ENCODE measurements around the gene SAE1. TPM values are rescaled to one million over a fixed set of nuclear protein-coding genes. Genes with fewer than 3 reads are reported as not detected.

Gene SAE1
- total RNA-seq, 4 donors from 2014 or later: 37.9 to 66.9 (median 50.8) TPM

GRCh38 chr19:47179653-47180310 is 49.1 kb downstream of the SAE1 start:
- WGBS, 2 donors: 87% methylated on average over 4 of the region's 4 CpGs
- H3K27me3 ChIP-seq: no peaks in the 10 kb centered on the region
- peaks cover 0 to 27% (median 19%) of the 10 kb centered on the region in 4 donors for H3K4me1 ChIP-seq
- H3K4me3 ChIP-seq: no peak overlapping the region
- TF ChIP-seq CTCF (IDR thresholded peaks at IDR 0.05) (no peak), EP300 (IDR thresholded peaks at IDR 0.05) (no peak), POLR2A (IDR thresholded peaks at IDR 0.05) (no peak)
- no peaks in the 10 kb centered on the region for H3K9me3 ChIP-seq
- H3K27ac ChIP-seq: no peak overlapping the region
- H3K36me3 ChIP-seq: peaks cover 0 to 24% (median 0%) of the 10 kb centered on the region in 3 donors
- no peak for DNase-seq (ENCODE audit: low spot score in 2 of 2)

GRCh38 chr19:47183601-47184000 is 53.0 kb downstream of the SAE1 start:
- TF ChIP-seq POLR2A (IDR thresholded peaks at IDR 0.05): no peak
- no peak for TF ChIP-seq EP300 (IDR thresholded peaks at IDR 0.05)
- no peak for TF ChIP-seq CTCF (IDR thresholded peaks at IDR 0.05)
- Histone ChIP-seq H3K9me3 (no peaks in the 10 kb centered on the region), H3K27ac (peak overlapping the region in 2 of 4 donors; percentile 6 to 43), H3K36me3 (peaks cover 0 to 24% (median 0%) of the 10 kb centered on the region in 3 donors), H3K4me1 (peaks cover 0 to 19% (median 6%) of the 10 kb centered on the region in 4 donors), H3K4me3 (no peak overlapping the region), H3K27me3 (no peaks in the 10 kb centered on the region)
- no peak for DNase-seq (ENCODE audit: low spot score in 2 of 2)
- 37 to 64% methylated on average over 2 of the region's 2 CpGs for WGBS, 2 donors

GRCh38 chr19:47186446-47187334 is 56.1 kb downstream of the SAE1 start:
- H3K27ac ChIP-seq: peak overlapping the region in 3 of 4 donors; percentile 41 to 78 (median 63)
- WGBS, 2 donors: 56 to 58% methylated on average over 17 of the region's 17 CpGs
- H3K9me3 ChIP-seq: no peaks in the 10 kb centered on the region
- peaks cover 0 to 46% (median 21%) of the 10 kb centered on the region in 4 donors for H3K4me1 ChIP-seq
- no peak for DNase-seq (ENCODE audit: low spot score in 2 of 2)
- H3K36me3 ChIP-seq: peaks cover 0 to 16% (median 0%) of the 10 kb centered on the region in 3 donors
- no peaks in the 10 kb centered on the region for H3K27me3 ChIP-seq
- TF ChIP-seq CTCF (IDR thresholded peaks at IDR 0.05) (no peak), EP300 (IDR thresholded peaks at IDR 0.05) (no peak), POLR2A (IDR thresholded peaks at IDR 0.05) (no peak)
- no peak overlapping the region for H3K4me3 ChIP-seq

- H3K27ac ChIP-seq: peak overlapping the region in 3 of 4 donors; percentile 41 to 78 (median 63)
Measured at GRCh38 chr19:47187335-47187655, 56.7 kb downstream of the SAE1 start.

More at GRCh38 chr19:47187335-47187655, 56.7 kb downstream of the SAE1 start:
- no peak for TF ChIP-seq POLR2A (IDR thresholded peaks at IDR 0.05)
- TF ChIP-seq EP300 (IDR thresholded peaks at IDR 0.05): no peak
- no peak for TF ChIP-seq CTCF (IDR thresholded peaks at IDR 0.05)
- Histone ChIP-seq H3K36me3 (peaks cover 0 to 13% (median 0%) of the 10 kb centered on the region in 3 donors), H3K4me3 (no peak overlapping the region), H3K27me3 (no peaks in the 10 kb centered on the region), H3K4me1 (peaks cover 0 to 46% (median 21%) of the 10 kb centered on the region in 4 donors), H3K9me3 (no peaks in the 10 kb centered on the region)
- 66 to 92% methylated on average over 2 of the region's 2 CpGs for WGBS, 2 donors
- DNase-seq (ENCODE audit: low spot score in 2 of 2): no peak
